PC-9 (cell line): ENCODE results near the gene UBE3C. TPM values are rescaled to one million over a fixed set of nuclear protein-coding genes. Genes with fewer than 3 reads are reported as not detected.

Experiments used
- BruUV-seq: library from RNA; stranded (reverse); fragments of 400-500 nt; replicated peaks from 2 replicates; lab custom pipeline; 2021; lab: Mats Ljungman, UMichigan
- CTCF ChIA-PET: fragments of 300-600 bp; sonication (Branson Sonifier 250); formaldehyde crosslinking; loops from one replicate; lab custom pipeline; 2022; ENCODE audit warnings: antibody characterized with exemption; lab: Charles Lee
- POLR2A ChIA-PET: fragments of 300-600 bp; sonication (Branson Sonifier 250); formaldehyde crosslinking; loops from one replicate; lab custom pipeline; 2022; ENCODE audit warnings: antibody characterized with exemption; ENCODE audit not compliant: unreplicated experiment; lab: Charles Lee
- DNase-seq, 2 experiments: peaks; one replicate each; pipeline versions ENCODE4 v3.0.0 to v3.0.0-alpha.2; 2015 to 2022; ENCODE audit warnings: mixed read lengths in 1 of 2
- H2AFZ ChIP-seq: fragments of 200-600 bp; sonication (generic); 2 replicates; pipeline ENCODE4 v1.8.1; 2017; ENCODE audit warnings: antibody characterized with exemption
- H3F3A ChIP-seq: fragments of 200-600 bp; sonication (generic); 2 replicates; pipeline ENCODE4 v1.8.1; 2017; ENCODE audit warnings: antibody characterized with exemption, mild to moderate bottlenecking, low read depth; ENCODE audit not compliant: insufficient read depth
- H3K27ac ChIP-seq: fragments of 200-600 bp; sonication (generic); 2 replicates; pipeline ENCODE4 v1.6.1; 2016; ENCODE audit warnings: mixed run types
- H3K27me3 ChIP-seq: fragments of 200-600 bp; sonication (generic); 2 replicates; pipeline ENCODE4 v1.6.1; 2016; ENCODE audit warnings: low read depth, mixed run types; ENCODE audit not compliant: insufficient read depth
- H3K36me3 ChIP-seq: fragments of 200-600 bp; sonication (generic); 2 replicates; pipeline ENCODE4 v1.6.1; 2016; ENCODE audit warnings: low read depth, mixed run types
- H3K4me1 ChIP-seq: fragments of 200-600 bp; sonication (generic); replicated peaks from 2 replicates; pipeline ENCODE4 v1.6.1; 2016; ENCODE audit warnings: mixed run types; ENCODE audit not compliant: insufficient read depth
- H3K4me2 ChIP-seq: fragments of 200-600 bp; sonication (generic); 2 replicates; pipeline ENCODE4 v1.6.1; 2017; ENCODE audit warnings: mixed run types
- H3K4me3 ChIP-seq: fragments of 200-600 bp; sonication (generic); 2 replicates; pipeline ENCODE4 v1.6.1; 2016; ENCODE audit warnings: mixed run types
- H3K79me2 ChIP-seq: fragments of 200-600 bp; sonication (generic); 2 replicates; pipeline ENCODE4 v1.6.1; 2017; ENCODE audit warnings: low read depth, mixed run types
- H3K9me2 ChIP-seq: fragments of 200-600 bp; sonication (generic); 2 replicates; pipeline ENCODE4 v1.8.1; 2017; ENCODE audit warnings: mild to moderate bottlenecking; ENCODE audit not compliant: insufficient read depth
- H3K9me3 ChIP-seq: fragments of 200-600 bp; sonication (generic); 2 replicates; pipeline ENCODE4 v1.8.1; 2016; ENCODE audit warnings: low read depth; ENCODE audit not compliant: insufficient read depth
- H4K20me1 ChIP-seq: fragments of 200-600 bp; sonication (generic); 2 replicates; pipeline ENCODE4 v1.8.1; 2017; ENCODE audit not compliant: insufficient read depth
- CTCF ChIP-seq: fragments of 200-600 bp; sonication (generic); conservative IDR thresholded peaks from 2 replicates; pipeline ENCODE4 v1.6.1; 2017; ENCODE audit warnings: mixed run types, antibody characterized with exemption, mild to moderate bottlenecking, moderate library complexity
- EZH2 ChIP-seq: fragments of 200-600 bp; sonication (generic); IDR thresholded peaks from 2 replicates; pipeline ENCODE4 v1.8.0; 2017; ENCODE audit warnings: antibody characterized with exemption, low read depth
- intact Hi-C: fragments of 100-400 bp; cut with micrococcal nuclease; formaldehyde crosslinking; loops from one replicate; pipeline ENCODE4 v1.10.0; 2022; ENCODE audit not compliant: unreplicated experiment
- total RNA-seq: library from RNA; stranded (reverse); gene quantifications from 2 replicates; pipeline ENCODE4 v1.2.3, GENCODE V29; 2021

The UBE3C gene
- total RNA-seq, 1 experiment from 2014 or later = 77.6 TPM

GRCh38 chr7:157235357-157236333 is 96.9 kb downstream of the UBE3C start:
- CTCF ChIA-PET = no interaction called here
- H3K4me2 ChIP-seq = no peak overlapping the region

GRCh38 chr7:157238087-157238486 is 99.4 kb downstream of the UBE3C start:
- no peak for DNase-seq
- Histone ChIP-seq H3K36me3 (0 out of 2 replicates have a peak, but pooled peaks cover 15% of the 10 kb centered on the region), H3F3A (peaks cover 22% of the 10 kb centered on the region), H3K4me3 (no peak overlapping the region), H3K9me2 (no peaks in the 10 kb centered on the region), H3K4me1 (peaks cover 4% of the 10 kb centered on the region; the same call in 1 of the 2 replicates), H3K27ac (no peak overlapping the region), H3K4me2 (no peak overlapping the region), H3K9me3 (no peaks in the 10 kb centered on the region), H4K20me1 (peaks cover 16% of the 10 kb centered on the region), H3K27me3 (no peaks in the 10 kb centered on the region), H3K79me2 (0 out of 2 replicates have a peak, but pooled peaks cover 5% of the 10 kb centered on the region), H2AFZ (no peak overlapping the region)
- intact Hi-C loops = no loop called here
- BruUV-seq = no TSS peak
- ChIA-PET CTCF (interaction anchor here (1.0 kb wide), 1 partner anchor 36 kb away, joined by 3 read pairs; no protein-coding TSS in a partner anchor), POLR2A (no interaction called here)
- TF ChIP-seq CTCF (peak; percentile 46; the same call in 1 of the 2 replicates), EZH2 (no peak)

More at GRCh38 chr7:157235357-157236333, 96.9 kb downstream of the UBE3C start:
- Histone ChIP-seq H3K4me3 (no peak overlapping the region), H2AFZ (no peak overlapping the region), H3K36me3 (0 out of 2 replicates have a peak, but pooled peaks cover 10% of the 10 kb centered on the region), H4K20me1 (peaks cover 16% of the 10 kb centered on the region), H3K27me3 (no peaks in the 10 kb centered on the region), H3K79me2 (0 out of 2 replicates have a peak, but pooled peaks cover 5% of the 10 kb centered on the region), H3K27ac (0 out of 2 replicates have a peak overlapping the region, but pooled peaks have one; percentile 3), H3K9me2 (no peaks in the 10 kb centered on the region), H3K9me3 (no peaks in the 10 kb centered on the region), H3K4me1 (peaks cover 4% of the 10 kb centered on the region; the same call in 1 of the 2 replicates), H3F3A (peaks cover 18% of the 10 kb centered on the region; the same call in 1 of the 2 replicates)
- DNase-seq = peak in 1 of 2 experiments; percentile 68
- BruUV-seq = no TSS peak
- TF ChIP-seq CTCF (no peak), EZH2 (no peak)
- POLR2A ChIA-PET = no interaction called here
- intact Hi-C loops = no loop called here

GRCh38 chr7:157239571-157240270 is 101.0 kb downstream of the UBE3C start:
- Histone ChIP-seq H3K36me3 (0 out of 2 replicates have a peak, but pooled peaks cover 8% of the 10 kb centered on the region), H3K9me2 (no peaks in the 10 kb centered on the region), H2AFZ (no peak overlapping the region), H3K27ac (no peak overlapping the region), H3K4me1 (peaks cover 4% of the 10 kb centered on the region; the same call in 1 of the 2 replicates), H3K9me3 (no peaks in the 10 kb centered on the region), H3F3A (peaks cover 20% of the 10 kb centered on the region), H3K79me2 (0 out of 2 replicates have a peak, but pooled peaks cover 5% of the 10 kb centered on the region), H3K27me3 (no peaks in the 10 kb centered on the region), H3K4me2 (no peak overlapping the region), H4K20me1 (peaks cover 13% of the 10 kb centered on the region), H3K4me3 (no peak overlapping the region)
- ChIA-PET CTCF (no interaction called here), POLR2A (no interaction called here)
- no peak for DNase-seq
- no TSS peak for BruUV-seq
- no peak for TF ChIP-seq CTCF
- TF ChIP-seq EZH2 = no peak
- intact Hi-C loops = no loop called here
